ENCODE measurements around the gene PSMD6.
A peak's percentile ranks its signal among the peaks of the same experiment; 100 is the strongest.

PSMD6 gene

GRCh38 chr3:63964681-63965485 is 58.4 kb downstream of the PSMD6 start:
- TF ChIP-seq TCF12 (IDR thresholded peaks at IDR 0.05; ENCODE audit: low read depth) (no peak), TEAD4 (IDR thresholded peaks at IDR 0.05) (peak; percentile 59; the same call in 1 of the 2 replicates), NFIC (IDR thresholded peaks at IDR 0.05) (0 out of 2 replicates have a peak, but pooled peaks have one; percentile 15)

- TF ChIP-seq MAX (IDR thresholded peaks at IDR 0.05) (no peak), TAF1 (IDR thresholded peaks at IDR 0.05; ENCODE audit: low read depth) (no peak), REST (IDR thresholded peaks at IDR 0.05; ENCODE audit: low read depth) (no peak), TEAD4 (IDR thresholded peaks at IDR 0.05) (no peak)
These were observed 59.8 kb downstream of the PSMD6 start for GRCh38 chr3:63963496-63963895.

GRCh38 chr3:63961891-63962290 is 61.4 kb downstream of the PSMD6 start:
- TF ChIP-seq EP300 (IDR thresholded peaks at IDR 0.05; ENCODE audit: borderline replicate concordance) (no peak), YY1 (IDR thresholded peaks at IDR 0.05; ENCODE audit: low read depth) (no peak), RAD21 (IDR thresholded peaks at IDR 0.05; ENCODE audit: low read depth) (peak; percentile 47), FOXM1 (IDR thresholded peaks at IDR 0.05; ENCODE audit: borderline replicate concordance, low read depth) (no peak), MAX (IDR thresholded peaks at IDR 0.05) (no peak), CREB1 (IDR thresholded peaks at IDR 0.05; ENCODE audit: low read depth) (no peak)
